Endodermal cell (in vitro differentiated cells): ENCODE results near the gene KCP. TPM values are rescaled to one million over a fixed set of nuclear protein-coding genes. Genes with fewer than 3 reads are reported as not detected.

ENCODE experiments used
- DNase-seq: peaks from one replicate; pipeline ENCODE4 v3.0.0-alpha.2; 2017
- H3K27ac ChIP-seq: 2 replicates; pipeline ENCODE4 v1.5.1; 2013; ENCODE audit warnings: mild to moderate bottlenecking, low read depth, low read length, moderate library complexity
- H3K27me3 ChIP-seq: 2 replicates; pipeline ENCODE4 v1.6.1; 2013; ENCODE audit warnings: mild to moderate bottlenecking, low read length, moderate library complexity; ENCODE audit not compliant: insufficient read depth, control insufficient read depth, poor library complexity, severe bottlenecking
- H3K36me3 ChIP-seq: 2 replicates; pipeline ENCODE4 v1.7.0; 2013; ENCODE audit warnings: mild to moderate bottlenecking, low read length, moderate library complexity; ENCODE audit not compliant: control insufficient read depth, insufficient read depth
- H3K4me1 ChIP-seq: one replicate; pipeline ENCODE4 v1.7.0; 2013; ENCODE audit warnings: low read length; ENCODE audit not compliant: control insufficient read depth, insufficient read depth
- H3K4me3 ChIP-seq: 2 replicates; pipeline ENCODE4 v1.5.1; 2013; ENCODE audit warnings: mild to moderate bottlenecking, low read length, moderate library complexity
- H3K9ac ChIP-seq: 2 replicates; pipeline ENCODE4 v1.6.1; 2013; ENCODE audit warnings: mild to moderate bottlenecking, low read length, moderate library complexity; ENCODE audit not compliant: poor library complexity, severe bottlenecking; ENCODE audit errors: extremely low read depth
- H3K9me3 ChIP-seq: 2 replicates; pipeline ENCODE4 v1.6.1; 2013; ENCODE audit warnings: mild to moderate bottlenecking, low read length, moderate library complexity; ENCODE audit not compliant: control insufficient read depth
- H3K27ac Mint-ChIP-seq: 2 replicates; pipeline ENCODE4 v1.8.0; 2020; ENCODE audit warnings: mixed read lengths
- H3K27me3 Mint-ChIP-seq: 2 replicates; pipeline ENCODE4 v1.8.0; 2021; ENCODE audit warnings: mild to moderate bottlenecking, mixed read lengths; ENCODE audit not compliant: insufficient read depth
- H3K36me3 Mint-ChIP-seq: 2 replicates; pipeline ENCODE4 v1.8.0; 2020; ENCODE audit warnings: low read depth, mixed read lengths
- H3K4me1 Mint-ChIP-seq: 2 replicates; pipeline ENCODE4 v1.8.0; 2020; ENCODE audit warnings: mixed read lengths
- H3K4me3 Mint-ChIP-seq: 2 replicates; pipeline ENCODE4 v1.8.0; 2020; ENCODE audit warnings: mild to moderate bottlenecking, moderate library complexity, mixed read lengths
- H3K9me3 Mint-ChIP-seq: 2 replicates; pipeline ENCODE4 v1.8.0; 2020; ENCODE audit warnings: mild to moderate bottlenecking, mixed read lengths
- CTCF ChIP-seq: fragments of 200-600 bp; sonication (generic); conservative IDR thresholded peaks from 2 replicates; pipeline ENCODE4 v1.5.0; 2021; ENCODE audit warnings: antibody characterized with exemption, mild to moderate bottlenecking
- WGBS, 2 experiments: methylation state at CpG; one replicate each; pipeline versions ENCODE4 v1.1.5 to v1.1.7; 2013; ENCODE audit warnings: missing lambda C conversion rate in 2 of 2, mixed read lengths in 1 of 2; ENCODE audit not compliant: insufficient coverage in 1 of 2, insufficient read length in 1 of 2; 5-methylcytosine and 5-hydroxymethylcytosine counted together
- total RNA-seq, 2 donors: library from RNA; stranded (reverse); fragmentation: NEBNext Ultra II Directional in 1 of 2; extraction: Animal tissue kit (Norgen Biotek cat#: 25700) in 1 of 2; gene quantifications; 2 replicates in 1 of 2; 3 replicates in 1 of 2; pipeline ENCODE4 v1.2.1, GENCODE V29; 2021

KCP gene
- total RNA-seq, 2 donors from 2014 or later = 21.1 to 33.3 TPM

- Mint-ChIP-seq H3K4me1 (peaks cover 22% of the 10 kb centered on the region), H3K36me3 (no peaks in the 10 kb centered on the region), H3K9me3 (no peaks in the 10 kb centered on the region), H3K27ac (no peak overlapping the region), H3K27me3 (peaks cover 39% of the 10 kb centered on the region), H3K4me3 (peak overlapping the region; percentile 63)
- H3K27ac ChIP-seq = peak overlapping the region; percentile 99
- H3K27me3 ChIP-seq = peaks cover 11% of the 10 kb centered on the region
- H3K36me3 ChIP-seq = peaks cover 11% of the 10 kb centered on the region
- H3K9ac ChIP-seq = peak overlapping the region; percentile 11
- WGBS, 2 experiments = 17 to 28% methylated on average over 2 of the region's 2 CpGs
- no peaks in the 10 kb centered on the region for H3K9me3 ChIP-seq
- H3K4me1 ChIP-seq = peaks cover 7% of the 10 kb centered on the region
- no peak for TF ChIP-seq CTCF
- no peak for DNase-seq
- H3K4me3 ChIP-seq = peak overlapping the region; percentile 73
Measured at GRCh38 chr7:128832880-128833147, 77.7 kb downstream of the KCP start.

- Histone ChIP-seq H3K4me3 (peak overlapping the region; percentile 80), H3K27me3 (peaks cover 11% of the 10 kb centered on the region), H3K4me1 (peaks cover 7% of the 10 kb centered on the region), H3K36me3 (peaks cover 8% of the 10 kb centered on the region), H3K9ac (peak overlapping the region; percentile 11), H3K9me3 (no peaks in the 10 kb centered on the region), H3K27ac (peak overlapping the region; percentile 99)
- DNase-seq = peak; percentile 91
- no peak overlapping the region for H3K27ac Mint-ChIP-seq
- peaks cover 39% of the 10 kb centered on the region for H3K27me3 Mint-ChIP-seq
- peak overlapping the region; percentile 63 for H3K4me3 Mint-ChIP-seq
- TF ChIP-seq CTCF = no peak
- no peaks in the 10 kb centered on the region for H3K36me3 Mint-ChIP-seq
- H3K4me1 Mint-ChIP-seq = peaks cover 25% of the 10 kb centered on the region
- H3K9me3 Mint-ChIP-seq = no peaks in the 10 kb centered on the region
- 7 to 9% methylated on average over 5 to 19 of the region's 22 CpGs for WGBS, 2 experiments
Measured at GRCh38 chr7:128831994-128832879, 78.3 kb downstream of the KCP start.

- Histone ChIP-seq H3K9me3 (no peaks in the 10 kb centered on the region), H3K27me3 (peaks cover 11% of the 10 kb centered on the region), H3K4me3 (peak overlapping the region; percentile 80), H3K4me1 (peaks cover 7% of the 10 kb centered on the region), H3K27ac (peak overlapping the region; percentile 99), H3K36me3 (peaks cover 8% of the 10 kb centered on the region), H3K9ac (peak overlapping the region; percentile 47)
- 4 to 8% methylated on average over 5 to 33 of the region's 33 CpGs for WGBS, 2 experiments
- no peak overlapping the region for H3K27ac Mint-ChIP-seq
- peak overlapping the region; percentile 63 for H3K4me3 Mint-ChIP-seq
- H3K4me1 Mint-ChIP-seq = peaks cover 25% of the 10 kb centered on the region
- no peaks in the 10 kb centered on the region for H3K9me3 Mint-ChIP-seq
- no peak for TF ChIP-seq CTCF
- H3K36me3 Mint-ChIP-seq = no peaks in the 10 kb centered on the region
- peaks cover 39% of the 10 kb centered on the region for H3K27me3 Mint-ChIP-seq
- peak; percentile 89 for DNase-seq
Measured at GRCh38 chr7:128831178-128831993, 79.1 kb downstream of the KCP start.
